ENCODE results near the gene GNAO1.

GRCh38 chr16:56373003-56373402 lies 181.7 kb downstream of the GNAO1 start:
- TF ChIP-seq CTCF (IDR thresholded peaks at IDR 0.05 in 2 of 3, conservative IDR thresholded peaks at IDR 0.05 in 1 of 3; ENCODE audit: insufficient read depth in 2 of 3, low read depth in 1 of 3, low read length in 3 of 3) (no peak), CREB3L1 (IDR thresholded peaks at IDR 0.05; ENCODE audit: borderline replicate concordance, low read depth) (no peak), FOXO4 (CRISPR knock-in tag; IDR thresholded peaks at IDR 0.05) (no peak), ZNF253 (CRISPR knock-in tag; conservative IDR thresholded peaks at IDR 0.05) (no peak), ZFX (CRISPR knock-in tag; IDR thresholded peaks at IDR 0.05) (no peak), ZC3H4 (CRISPR knock-in tag; IDR thresholded peaks at IDR 0.05; ENCODE audit: borderline replicate concordance) (no peak), SRF (CRISPR knock-in tag; IDR thresholded peaks at IDR 0.05) (no peak), TARDBP (IDR thresholded peaks at IDR 0.05) (no peak), POLR2A (conservative IDR thresholded peaks at IDR 0.05) (no peak), RNF219 (CRISPR knock-in tag; IDR thresholded peaks at IDR 0.05) (no peak), SPI1 (IDR thresholded peaks at IDR 0.05; ENCODE audit: borderline replicate concordance, low read depth, low read length) (no peak)
